Mesenteric fat pad (tissue), 1 donor: ENCODE results near the gene CADM2. TPM values are rescaled to one million over a fixed set of nuclear protein-coding genes. Genes with fewer than 3 reads are reported as not detected.
"Not testable (repeated sequence)": the region's sequence is repeated elsewhere in the genome, so short reads cannot be mapped to it uniquely, and the experiment has no call there.

Source experiments
- DNase-seq: peaks from one replicate; pipeline ENCODE4 v3.0.0-alpha.2; 2020; ENCODE audit warnings: low spot score
- total RNA-seq: library from RNA; stranded (reverse); fragmentation: NEBNext Ultra II Directional; extraction: Animal tissue kit (Norgen Biotek cat#: 25700); gene quantifications from one replicate; pipeline ENCODE4 v1.2.1, GENCODE V29; 2021
- donor health status: DM: yes; HTN: yes; CAD: no.

Gene CADM2
- total RNA-seq, 1 donor from 2014 or later, result 17.3 TPM

- DNase-seq, result no peak
These were observed 931.3 kb downstream of the CADM2 start for GRCh38 chr3:85890043-85890555.

DNA sequence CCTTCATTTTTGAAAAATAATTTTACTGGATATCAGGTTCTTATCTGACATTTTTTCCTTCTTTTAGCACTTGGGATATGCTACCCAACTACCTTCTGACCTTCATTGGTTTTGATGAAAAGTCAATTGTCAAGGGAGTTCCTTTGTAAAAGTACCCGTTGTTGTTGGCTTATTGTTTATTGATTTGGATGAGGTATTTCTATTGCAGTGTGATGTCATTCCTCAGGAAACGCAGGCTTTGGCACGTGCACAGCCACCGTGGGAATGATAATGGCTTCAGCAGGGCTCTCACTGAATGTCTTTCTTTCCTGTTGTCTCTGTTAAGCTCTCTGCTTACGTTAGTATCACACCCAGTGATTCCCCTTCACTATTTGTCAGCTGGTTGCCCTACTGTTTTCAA is 944.6 kb downstream of the CADM2 start:
- no peak for DNase-seq

DNA sequence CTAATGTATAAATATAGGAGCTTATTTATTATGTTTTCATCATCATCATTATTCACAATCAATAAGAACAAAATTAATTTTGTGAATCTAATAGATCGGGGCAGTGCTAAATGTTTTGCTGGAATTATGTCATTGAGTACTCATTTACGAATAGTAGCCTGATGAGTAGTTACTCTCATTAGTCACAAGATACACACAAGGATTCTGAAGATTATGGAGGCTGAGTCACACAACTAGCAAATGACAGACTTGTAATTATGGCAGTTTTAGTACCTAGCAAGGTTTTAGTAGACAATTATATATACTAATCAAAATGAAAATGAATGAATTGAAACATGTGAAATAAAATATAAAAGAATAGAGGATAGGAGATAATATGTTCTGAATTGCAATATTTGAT is 954.2 kb downstream of the CADM2 start:
- no peak for DNase-seq

DNA sequence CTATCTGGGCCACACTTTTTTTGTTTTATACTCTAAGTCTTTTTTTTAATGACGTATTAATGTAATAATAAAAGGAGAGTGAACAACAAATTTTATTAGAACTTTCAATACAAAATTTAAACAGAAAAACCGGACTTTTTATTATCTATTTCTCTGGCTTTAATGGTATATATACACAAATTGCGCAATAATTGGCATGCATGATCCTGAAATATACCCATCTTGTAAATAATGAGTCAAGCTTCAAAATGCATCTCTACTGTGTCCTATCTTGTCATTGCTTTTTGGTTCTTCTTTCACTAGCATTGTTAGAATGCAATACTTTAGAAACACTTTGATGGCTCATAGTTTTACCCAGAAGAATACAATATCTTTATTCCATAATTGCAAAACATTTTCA is 963.6 kb downstream of the CADM2 start:
- DNase-seq, result no peak

DNA sequence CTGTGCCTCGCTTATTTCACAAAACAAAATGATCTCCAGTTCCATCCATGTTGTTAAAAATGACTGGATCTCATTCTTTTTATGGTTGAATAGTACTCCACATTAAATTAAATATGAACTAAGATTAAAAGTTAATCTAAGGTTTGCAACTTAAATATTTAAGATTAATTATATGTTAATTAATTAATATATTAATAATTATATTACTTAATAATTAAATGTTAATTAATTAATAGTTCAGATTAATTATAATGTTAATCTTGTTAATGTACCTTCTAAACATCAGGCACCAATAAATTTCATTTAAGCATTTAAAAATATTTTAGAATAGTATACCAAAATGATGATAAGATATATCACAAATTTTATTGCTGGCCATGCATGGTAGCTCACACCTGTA is 971.9 kb downstream of the CADM2 start:
- DNase-seq, result no peak

- no peak for DNase-seq
These were observed 974.5 kb downstream of the CADM2 start for GRCh38 chr3:85933326-85933725.

- no peak for DNase-seq
These were observed 976.4 kb downstream of the CADM2 start for GRCh38 chr3:85935171-85935570.

GRCh38 chr3:85939074-85939482 is 980.3 kb downstream of the CADM2 start:
- no peak for DNase-seq

- no peak for DNase-seq
These were observed 991.6 kb downstream of the CADM2 start for GRCh38 chr3:85950435-85950834.

GRCh38 chr3:85960793-85961192 is 1002.0 kb downstream of the CADM2 start:
- no peak for DNase-seq

- no peak for DNase-seq
These were observed 1019.0 kb downstream of the CADM2 start for GRCh38 chr3:85977615-85978338.

GRCh38 chr3:85979034-85979433 is 1020.2 kb downstream of the CADM2 start:
- no peak for DNase-seq

DNA sequence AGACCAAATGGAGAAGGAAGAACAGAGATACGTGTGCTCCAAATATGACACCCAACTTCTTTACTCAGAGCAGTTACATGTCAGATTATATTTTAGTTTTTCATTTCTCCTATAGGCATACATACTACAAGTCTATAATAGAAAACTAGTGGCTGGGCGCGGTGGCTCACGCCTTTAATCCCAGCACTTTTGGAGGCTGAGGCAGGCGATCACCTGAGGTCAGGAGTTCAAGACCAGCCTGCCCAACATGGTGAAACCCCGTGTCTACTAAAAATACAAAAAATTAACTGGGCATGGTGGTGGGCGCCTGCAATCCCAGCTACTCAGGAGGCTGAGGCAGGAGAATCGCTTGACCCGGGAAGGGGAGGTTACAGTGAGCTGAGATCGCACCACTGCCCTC is 1030.8 kb downstream of the CADM2 start:
- not testable (repeated sequence) for DNase-seq

DNA sequence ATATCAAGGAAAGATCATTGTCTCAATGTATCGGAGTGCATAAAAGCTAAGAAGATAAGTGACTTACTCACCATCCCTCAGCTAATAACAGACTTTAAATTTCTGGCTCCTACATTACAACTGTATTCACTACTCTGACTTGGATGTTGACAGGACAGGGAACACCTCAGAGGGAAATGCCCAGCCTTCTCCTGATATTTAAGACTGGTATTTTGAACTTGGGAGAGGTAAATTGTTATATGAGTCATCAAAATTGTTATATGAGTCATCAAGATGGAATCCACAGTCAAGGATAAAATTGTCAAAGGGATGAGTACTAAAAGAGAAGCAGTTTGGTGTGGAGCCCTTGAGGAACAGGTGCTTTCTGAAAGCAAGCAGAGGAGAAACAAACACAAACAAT is 1070.8 kb downstream of the CADM2 start:
- no peak for DNase-seq

DNA sequence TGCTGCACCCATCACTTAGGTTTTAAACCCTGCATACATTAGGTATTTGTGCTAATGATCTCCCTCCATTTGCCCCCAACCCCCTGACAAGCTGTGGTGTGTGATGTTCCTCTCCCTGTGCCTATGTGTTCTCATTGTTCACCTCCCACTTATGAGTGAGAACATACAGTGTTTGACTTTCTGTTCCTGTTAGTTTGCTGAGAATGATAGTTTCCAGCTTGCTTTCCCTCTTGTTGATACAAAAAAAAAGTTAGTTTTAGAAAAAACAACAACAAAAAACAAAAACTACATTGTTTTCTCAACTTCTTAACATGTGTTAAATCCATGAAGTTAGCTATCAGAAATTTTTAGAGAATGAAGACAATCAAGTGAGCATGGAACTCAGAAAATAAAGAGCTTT is 1079.1 kb downstream of the CADM2 start:
- no peak for DNase-seq

DNA sequence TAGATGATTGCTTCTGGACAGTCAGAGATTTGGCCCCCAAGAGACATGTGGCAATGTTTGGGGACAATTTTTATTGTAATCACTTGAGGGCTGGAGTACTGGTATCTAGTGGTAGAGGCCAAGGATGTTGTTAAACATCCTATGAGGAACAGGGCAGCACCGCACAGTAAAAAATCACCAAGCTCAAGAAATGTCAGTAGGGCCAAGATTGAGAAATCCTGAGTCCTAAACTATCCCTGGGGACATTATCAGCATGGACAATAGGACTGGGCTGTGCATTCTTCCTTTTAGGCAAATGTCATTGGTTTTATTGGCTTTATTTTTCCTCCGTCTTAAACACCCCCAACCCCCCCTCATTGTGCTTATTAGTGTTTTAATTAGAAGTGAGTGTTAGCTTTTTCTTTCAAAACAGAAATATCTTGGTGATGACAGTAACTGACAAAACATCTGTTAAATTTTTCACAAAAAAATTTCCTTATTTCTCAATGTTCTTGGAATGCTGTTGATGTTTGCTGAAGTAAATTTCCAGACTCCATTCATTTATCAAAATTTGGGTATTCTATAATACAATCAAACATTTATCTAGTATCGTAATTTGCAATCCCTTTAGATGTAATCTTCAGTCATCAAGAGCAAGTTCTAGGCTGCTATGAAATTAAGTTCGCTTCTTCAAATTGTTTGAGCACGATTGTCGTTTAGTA is 1087.8 kb downstream of the CADM2 start:
- no peak for DNase-seq

DNA sequence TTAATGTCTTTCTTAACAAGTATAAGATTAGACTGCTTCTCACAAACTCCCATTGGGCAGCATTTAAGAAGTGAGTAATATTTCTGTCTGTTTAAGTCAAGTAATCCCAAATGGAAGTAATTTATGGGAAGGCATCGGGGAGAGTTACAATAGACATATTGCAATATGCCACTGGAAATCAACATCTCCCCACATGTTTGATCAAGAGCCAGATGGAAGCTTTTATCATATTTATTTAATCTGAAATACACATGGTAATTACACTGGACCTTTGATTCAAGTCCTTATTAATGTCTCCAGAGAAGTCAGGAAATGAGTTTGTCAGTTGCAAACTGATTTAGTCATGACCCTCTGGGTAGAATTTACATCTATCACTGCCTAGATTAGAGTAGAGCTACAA is 1088.4 kb downstream of the CADM2 start:
- DNase-seq, result no peak

DNA sequence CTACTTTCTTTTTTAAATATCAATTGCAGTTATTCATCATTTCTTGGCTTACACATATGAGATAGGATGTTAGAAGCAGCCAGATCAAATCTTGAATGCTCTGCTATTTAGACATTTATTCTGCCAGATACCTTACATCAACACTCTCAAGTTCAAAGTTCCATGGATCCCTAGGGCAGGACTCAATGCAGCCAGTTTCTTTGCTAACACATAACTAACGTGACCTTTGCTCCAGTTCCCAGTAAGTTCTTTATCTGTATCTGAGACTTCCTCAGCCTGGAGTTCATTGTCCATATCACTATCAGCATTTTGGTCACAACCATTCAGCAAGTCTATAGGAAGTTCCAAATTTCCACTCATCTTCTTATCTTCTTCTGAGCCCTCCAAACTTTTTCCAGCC is 1092.3 kb downstream of the CADM2 start:
- DNase-seq, result no peak

GRCh38 chr3:86056032-86056431 is 1097.2 kb downstream of the CADM2 start:
- no peak for DNase-seq

GRCh38 chr3:86056962-86057361 is 1098.2 kb downstream of the CADM2 start:
- no peak for DNase-seq

- no peak for DNase-seq
These were observed 1115.0 kb downstream of the CADM2 start for GRCh38 chr3:86073799-86074198.

DNA sequence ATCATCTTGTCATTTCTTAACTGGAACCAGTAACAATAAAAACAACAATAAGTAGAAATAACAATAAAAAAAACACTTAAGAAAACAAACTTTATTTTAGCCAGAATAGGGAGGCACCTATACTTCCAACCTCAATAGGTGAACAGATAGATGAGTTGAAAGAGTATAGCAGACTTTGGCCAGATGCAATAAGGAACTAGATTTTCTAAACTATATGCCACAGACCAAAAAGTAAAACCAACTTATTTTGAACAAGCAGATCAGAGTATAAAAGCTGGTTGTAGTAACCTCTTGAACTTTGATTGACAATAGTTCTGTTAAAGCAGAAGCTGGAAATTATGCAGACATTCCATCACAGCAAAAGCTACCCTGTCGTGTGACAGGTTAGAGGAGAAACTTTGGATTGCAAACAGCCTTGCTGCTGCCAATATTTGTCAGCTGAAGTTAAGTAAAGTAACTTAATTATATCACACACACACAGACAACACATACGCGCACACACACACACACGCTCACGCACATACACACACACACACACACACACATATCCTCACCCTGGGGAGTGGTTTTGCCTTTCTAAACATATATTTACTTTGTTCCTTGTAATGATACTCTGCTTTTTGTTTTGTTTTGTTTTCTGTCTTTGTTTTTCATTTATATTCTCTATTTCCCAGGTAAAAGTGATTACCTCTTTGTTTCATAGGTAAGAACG is 1128.5 kb downstream of the CADM2 start:
- DNase-seq, result no peak
